ENCODE results near the gene CDC42. TPM values are rescaled to one million over a fixed set of nuclear protein-coding genes. Genes with fewer than 3 reads are reported as not detected.
"Not testable (repeated sequence)": the region's sequence is repeated elsewhere in the genome, so short reads cannot be mapped to it uniquely, and the experiment has no call there.

Gene CDC42
- polyA plus RNA-seq, 1 donor: 262 TPM

DNA sequence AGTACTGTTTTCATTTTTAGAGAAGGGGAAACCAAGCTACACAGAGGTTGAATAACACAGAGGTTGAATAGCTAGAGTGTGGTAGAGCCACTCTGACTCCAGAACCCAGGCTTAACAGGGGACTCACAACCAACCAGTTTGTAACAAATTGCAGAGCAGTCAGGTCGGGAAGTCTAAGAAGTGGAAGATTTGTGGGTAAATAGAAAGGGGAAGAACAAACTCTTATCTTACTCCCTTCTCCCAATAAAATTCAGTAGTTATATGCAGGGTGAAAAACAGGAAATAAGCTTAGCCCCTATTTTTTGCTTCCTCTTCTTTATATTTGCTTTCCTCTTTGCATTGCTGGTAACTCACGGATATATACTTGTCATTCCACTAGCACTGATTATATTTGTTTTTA lies 23.2 kb downstream of the CDC42 start:
- H3K27ac ChIP-seq (ENCODE audit: low read length): no peak overlapping the region
- peaks cover 11% of the 10 kb centered on the region for H3K36me3 ChIP-seq (ENCODE audit: control insufficient read depth, insufficient read depth, low read length)
- no peaks in the 10 kb centered on the region for H3K27me3 ChIP-seq (ENCODE audit: control insufficient read depth, insufficient read depth, low read length)
- H3K4me3 ChIP-seq (ENCODE audit: low read length): no peak overlapping the region
- no peaks in the 10 kb centered on the region for H3K9me3 ChIP-seq (ENCODE audit: control insufficient read depth, low read depth, low read length)
- no CpG with 5 or more reads among the region's 2 CpGs for WGBS (ENCODE audit: insufficient coverage, low lambda C conversion rate)
- H3K4me1 ChIP-seq (ENCODE audit: control insufficient read depth, insufficient read depth, low read length): peaks cover 6% of the 10 kb centered on the region
- DNase-seq: no peak

DNA sequence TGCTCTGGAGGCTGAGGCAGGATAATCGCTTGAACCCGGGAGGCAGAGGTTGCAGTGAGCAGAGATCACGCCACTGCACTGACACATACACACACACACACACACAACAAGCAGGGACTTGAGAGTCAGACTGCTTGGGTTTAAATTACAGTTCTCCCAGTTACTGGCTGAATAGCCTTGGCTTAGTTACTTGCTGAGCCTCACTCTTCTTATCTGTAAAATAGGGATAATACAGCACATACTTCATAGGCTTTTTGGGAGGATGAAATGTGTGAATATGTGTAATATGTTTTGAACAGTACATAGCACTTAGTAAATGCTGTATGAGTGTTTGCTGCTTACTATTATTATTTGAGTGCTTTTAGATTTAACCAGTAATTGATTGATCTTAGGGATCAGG lies 23.8 kb downstream of the CDC42 start:
- no CpG with 5 or more reads among the region's 3 CpGs for WGBS (ENCODE audit: insufficient coverage, low lambda C conversion rate)
- H3K27ac ChIP-seq (ENCODE audit: low read length): no peak overlapping the region

DNA sequence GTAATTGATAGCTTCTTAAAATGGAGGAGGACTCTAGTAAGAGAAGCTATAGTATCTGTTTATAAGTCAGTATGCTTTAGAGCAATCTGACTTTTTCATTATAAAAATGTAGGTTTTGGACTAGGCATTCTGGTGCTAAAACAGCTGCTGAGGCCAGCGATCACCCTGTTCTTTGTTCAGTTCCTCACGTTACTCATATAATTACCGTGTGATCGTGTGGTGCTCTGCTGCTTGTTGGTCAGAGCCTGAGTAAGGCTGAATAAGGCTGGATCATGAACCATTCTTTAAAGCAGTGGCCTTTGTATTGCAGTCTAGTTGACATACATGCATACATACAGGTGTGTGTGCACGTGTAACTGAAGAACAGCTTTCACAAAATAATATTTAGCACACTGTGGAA lies 25.2 kb downstream of the CDC42 start:
- Histone ChIP-seq H3K27ac (ENCODE audit: low read length) (no peak overlapping the region), H3K4me3 (ENCODE audit: low read length) (no peak overlapping the region), H3K4me1 (ENCODE audit: control insufficient read depth, insufficient read depth, low read length) (peaks cover 6% of the 10 kb centered on the region), H3K27me3 (ENCODE audit: control insufficient read depth, insufficient read depth, low read length) (no peaks in the 10 kb centered on the region), H3K9me3 (ENCODE audit: control insufficient read depth, low read depth, low read length) (no peaks in the 10 kb centered on the region), H3K36me3 (ENCODE audit: control insufficient read depth, insufficient read depth, low read length) (peaks cover 22% of the 10 kb centered on the region)
- WGBS (ENCODE audit: insufficient coverage, low lambda C conversion rate): 57% methylated on average over 1 of the region's 5 CpGs
- no peak for DNase-seq

More for the DNA sequence above, 23.8 kb downstream of the CDC42 start:
- H3K36me3 ChIP-seq (ENCODE audit: control insufficient read depth, insufficient read depth, low read length): peaks cover 12% of the 10 kb centered on the region
- H3K27me3 ChIP-seq (ENCODE audit: control insufficient read depth, insufficient read depth, low read length): no peaks in the 10 kb centered on the region
- no peak overlapping the region for H3K4me3 ChIP-seq (ENCODE audit: low read length)
- no peak for DNase-seq
- H3K9me3 ChIP-seq (ENCODE audit: control insufficient read depth, low read depth, low read length): no peaks in the 10 kb centered on the region
- H3K4me1 ChIP-seq (ENCODE audit: control insufficient read depth, insufficient read depth, low read length): peaks cover 6% of the 10 kb centered on the region

DNA sequence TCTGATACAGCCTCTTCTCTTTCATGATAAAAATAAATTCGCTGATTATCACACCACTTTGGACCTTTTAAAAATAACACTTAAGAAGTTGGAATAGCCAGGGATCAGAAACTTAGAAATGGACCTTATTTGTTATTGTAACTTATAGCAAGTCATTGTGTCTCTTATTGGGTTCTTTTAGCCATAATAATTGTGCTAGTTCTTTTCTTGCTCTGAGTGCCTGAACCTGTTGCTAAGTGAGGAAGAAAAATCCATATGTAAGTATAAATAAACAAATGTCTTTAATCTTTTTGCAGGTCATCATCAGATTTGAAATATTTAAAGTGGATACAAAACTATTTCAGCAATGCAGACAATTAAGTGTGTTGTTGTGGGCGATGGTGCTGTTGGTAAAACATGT lies 25.6 kb downstream of the CDC42 start:
- Histone ChIP-seq H3K27ac (ENCODE audit: low read length) (no peak overlapping the region), H3K9me3 (ENCODE audit: control insufficient read depth, low read depth, low read length) (no peaks in the 10 kb centered on the region), H3K27me3 (ENCODE audit: control insufficient read depth, insufficient read depth, low read length) (no peaks in the 10 kb centered on the region), H3K4me1 (ENCODE audit: control insufficient read depth, insufficient read depth, low read length) (peaks cover 6% of the 10 kb centered on the region), H3K4me3 (ENCODE audit: low read length) (no peak overlapping the region), H3K36me3 (ENCODE audit: control insufficient read depth, insufficient read depth, low read length) (peaks cover 22% of the 10 kb centered on the region)
- no peak for DNase-seq
- 86% methylated on average over 1 of the region's 2 CpGs for WGBS (ENCODE audit: insufficient coverage, low lambda C conversion rate)

DNA sequence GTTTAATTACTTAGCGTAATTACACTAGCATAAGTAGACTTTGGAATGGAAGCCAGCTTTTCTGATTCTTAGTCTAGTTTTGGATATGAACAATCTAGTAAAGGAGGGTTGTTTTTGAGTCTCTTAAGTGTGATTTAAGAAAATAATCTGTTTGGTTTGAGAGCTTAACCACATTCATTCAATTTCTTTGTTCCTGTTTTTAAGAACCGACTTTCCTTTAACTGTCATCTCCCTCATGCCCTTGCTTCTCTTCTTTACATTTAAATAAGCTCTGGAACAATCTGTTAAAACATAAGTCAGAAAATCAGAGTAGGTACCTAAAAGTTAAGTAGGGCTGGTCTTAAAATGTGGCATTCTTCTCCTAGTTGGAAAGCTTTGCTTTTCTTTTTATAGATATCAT lies 27.7 kb downstream of the CDC42 start:
- H3K9me3 ChIP-seq (ENCODE audit: control insufficient read depth, low read depth, low read length): no peaks in the 10 kb centered on the region
- peaks cover 22% of the 10 kb centered on the region for H3K36me3 ChIP-seq (ENCODE audit: control insufficient read depth, insufficient read depth, low read length)
- no peak overlapping the region for H3K27ac ChIP-seq (ENCODE audit: low read length)
- DNase-seq: no peak
- no peak overlapping the region for H3K4me3 ChIP-seq (ENCODE audit: low read length)
- H3K4me1 ChIP-seq (ENCODE audit: control insufficient read depth, insufficient read depth, low read length): peaks cover 6% of the 10 kb centered on the region
- H3K27me3 ChIP-seq (ENCODE audit: control insufficient read depth, insufficient read depth, low read length): no peaks in the 10 kb centered on the region
- WGBS (ENCODE audit: insufficient coverage, low lambda C conversion rate): 86% methylated on average over 1 of the region's 2 CpGs

DNA sequence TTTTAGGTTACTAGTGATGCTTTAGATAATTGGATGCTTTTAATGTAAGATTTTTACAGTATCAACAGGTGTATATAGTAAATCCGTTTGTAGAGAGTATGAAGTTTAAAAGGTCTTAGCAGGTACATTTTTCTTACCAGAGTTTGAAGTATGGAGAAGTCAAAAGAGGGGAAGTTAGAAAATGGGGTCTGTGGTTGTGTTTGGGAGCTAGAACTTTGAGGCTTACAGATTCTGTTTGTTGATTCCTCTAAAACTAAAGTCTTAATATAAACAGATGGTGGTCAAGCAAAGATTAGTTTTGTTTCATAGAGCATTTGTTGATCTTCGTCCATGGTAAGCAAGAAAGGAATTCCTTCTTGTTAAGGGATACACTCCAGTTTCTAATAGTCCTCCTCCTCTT lies 35.8 kb downstream of the CDC42 start:
- Histone ChIP-seq H3K4me1 (ENCODE audit: control insufficient read depth, insufficient read depth, low read length) (no peaks in the 10 kb centered on the region), H3K9me3 (ENCODE audit: control insufficient read depth, low read depth, low read length) (no peaks in the 10 kb centered on the region), H3K36me3 (ENCODE audit: control insufficient read depth, insufficient read depth, low read length) (peaks cover 37% of the 10 kb centered on the region), H3K27me3 (ENCODE audit: control insufficient read depth, insufficient read depth, low read length) (no peaks in the 10 kb centered on the region), H3K4me3 (ENCODE audit: low read length) (no peak overlapping the region), H3K27ac (ENCODE audit: low read length) (no peak overlapping the region)
- WGBS (ENCODE audit: insufficient coverage, low lambda C conversion rate): 83% methylated on average over 2 of the region's 2 CpGs
- DNase-seq: no peak

DNA sequence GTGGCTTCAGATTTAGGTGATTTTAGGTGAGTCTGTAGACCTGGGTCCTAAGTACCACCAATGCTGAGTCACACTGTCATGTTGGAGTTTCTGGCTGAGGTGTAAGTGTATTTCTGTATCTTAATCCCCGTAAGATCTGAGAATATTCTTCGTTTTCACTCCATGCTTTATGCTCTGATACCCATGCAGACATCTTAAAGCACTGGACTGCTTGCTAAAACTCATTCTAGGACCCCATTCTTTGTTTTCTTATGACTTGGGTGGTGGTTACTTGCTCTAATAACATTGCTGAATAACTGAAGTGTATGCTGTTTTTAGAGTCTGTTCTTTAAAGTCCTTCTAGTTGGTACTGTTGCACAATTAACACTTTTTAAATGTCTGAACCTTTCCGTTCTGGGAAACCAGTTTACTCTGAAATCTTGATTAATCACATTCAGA lies 36.6 kb downstream of the CDC42 start:
- no peak for DNase-seq
- Histone ChIP-seq H3K4me3 (ENCODE audit: low read length) (no peak overlapping the region), H3K4me1 (ENCODE audit: control insufficient read depth, insufficient read depth, low read length) (no peaks in the 10 kb centered on the region), H3K9me3 (ENCODE audit: control insufficient read depth, low read depth, low read length) (no peaks in the 10 kb centered on the region), H3K27me3 (ENCODE audit: control insufficient read depth, insufficient read depth, low read length) (no peaks in the 10 kb centered on the region), H3K36me3 (ENCODE audit: control insufficient read depth, insufficient read depth, low read length) (peaks cover 43% of the 10 kb centered on the region), H3K27ac (ENCODE audit: low read length) (no peak overlapping the region)
- no CpG with 5 or more reads among the region's 3 CpGs for WGBS (ENCODE audit: insufficient coverage, low lambda C conversion rate)

DNA sequence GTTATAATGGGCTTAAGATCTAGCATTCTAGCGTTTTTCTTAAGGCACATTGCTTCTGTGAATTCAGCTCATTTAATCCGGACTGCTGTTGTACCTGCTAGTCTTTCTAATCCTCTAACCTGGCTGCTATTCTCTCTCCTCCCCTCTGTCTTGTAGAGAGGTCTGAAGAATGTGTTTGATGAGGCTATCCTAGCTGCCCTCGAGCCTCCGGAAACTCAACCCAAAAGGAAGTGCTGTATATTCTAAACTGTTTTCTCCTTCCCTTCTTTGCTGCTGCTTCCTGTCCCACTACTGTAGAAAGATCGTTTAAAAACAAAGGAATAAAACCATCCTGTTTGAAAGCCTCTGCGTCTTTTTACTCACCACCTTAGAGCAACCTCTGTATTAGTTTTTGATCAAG lies 37.3 kb downstream of the CDC42 start:
- Histone ChIP-seq H3K36me3 (ENCODE audit: control insufficient read depth, insufficient read depth, low read length) (peaks cover 47% of the 10 kb centered on the region), H3K27me3 (ENCODE audit: control insufficient read depth, insufficient read depth, low read length) (no peaks in the 10 kb centered on the region), H3K4me1 (ENCODE audit: control insufficient read depth, insufficient read depth, low read length) (no peaks in the 10 kb centered on the region), H3K27ac (ENCODE audit: low read length) (no peak overlapping the region), H3K4me3 (ENCODE audit: low read length) (no peak overlapping the region), H3K9me3 (ENCODE audit: control insufficient read depth, low read depth, low read length) (no peaks in the 10 kb centered on the region)
- 40% methylated on average over 2 of the region's 6 CpGs for WGBS (ENCODE audit: insufficient coverage, low lambda C conversion rate)
- no peak for DNase-seq

DNA sequence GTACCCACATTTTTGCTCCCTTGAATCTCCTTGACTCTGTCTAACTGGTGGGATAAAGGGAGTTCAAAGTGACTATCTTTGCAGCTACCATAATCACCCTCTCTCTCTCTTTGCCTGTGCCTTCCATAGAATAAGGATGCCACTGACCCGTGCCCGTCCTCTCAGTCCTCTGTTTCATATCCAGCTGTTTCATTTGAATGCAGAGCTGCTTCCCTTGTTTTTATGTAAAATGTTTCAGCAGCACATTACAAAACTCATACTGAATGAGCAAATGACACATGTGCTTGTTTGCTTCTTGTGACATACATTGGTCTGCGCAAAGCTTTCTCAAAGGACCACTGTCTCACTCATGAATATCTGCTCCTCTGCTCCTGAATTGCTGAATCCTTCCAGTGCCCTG lies 38.4 kb downstream of the CDC42 start:
- Histone ChIP-seq H3K4me3 (ENCODE audit: low read length) (no peak overlapping the region), H3K4me1 (ENCODE audit: control insufficient read depth, insufficient read depth, low read length) (no peaks in the 10 kb centered on the region), H3K27me3 (ENCODE audit: control insufficient read depth, insufficient read depth, low read length) (no peaks in the 10 kb centered on the region), H3K27ac (ENCODE audit: low read length) (no peak overlapping the region), H3K36me3 (ENCODE audit: control insufficient read depth, insufficient read depth, low read length) (peaks cover 50% of the 10 kb centered on the region), H3K9me3 (ENCODE audit: control insufficient read depth, low read depth, low read length) (no peaks in the 10 kb centered on the region)
- no CpG with 5 or more reads among the region's 3 CpGs for WGBS (ENCODE audit: insufficient coverage, low lambda C conversion rate)
- DNase-seq: no peak

DNA sequence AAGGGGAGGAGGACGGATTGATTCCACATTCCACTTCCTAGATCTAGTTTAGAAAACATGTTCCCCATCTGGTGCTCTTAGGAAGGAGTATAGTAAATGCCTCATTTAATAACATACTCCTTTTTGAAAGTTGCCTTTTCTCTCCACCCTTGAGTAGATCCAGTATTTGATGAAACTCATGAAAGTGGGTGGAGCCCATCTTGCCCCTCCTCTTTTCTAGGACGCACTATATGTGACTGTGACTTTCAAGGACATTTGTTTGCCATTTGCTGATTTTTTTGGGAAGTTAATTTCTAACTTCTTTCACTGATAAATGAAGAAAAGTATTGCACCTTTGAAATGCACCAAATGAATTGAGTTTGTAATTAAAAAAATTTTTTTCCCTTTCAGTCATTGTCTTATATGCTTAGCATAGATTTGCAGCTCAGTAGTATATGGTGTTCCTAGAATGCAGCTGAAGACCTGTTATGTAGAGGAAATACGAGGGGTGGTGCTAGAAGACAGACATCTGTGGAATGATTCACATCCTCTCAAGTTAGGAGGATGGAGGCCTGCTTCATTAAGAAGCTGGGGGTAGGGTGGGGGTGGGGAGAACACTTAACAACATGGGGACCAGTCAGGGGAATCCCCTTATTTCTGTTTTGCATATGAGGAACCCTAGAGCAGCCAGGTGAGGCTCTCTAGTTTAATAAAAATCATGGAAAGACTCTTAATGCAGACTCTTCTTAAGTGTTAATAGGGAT lies 39.7 kb downstream of the CDC42 start:
- WGBS (ENCODE audit: insufficient coverage, low lambda C conversion rate): no CpG with 5 or more reads among the region's 3 CpGs
- not testable (repeated sequence) for H3K4me1 ChIP-seq (ENCODE audit: control insufficient read depth, insufficient read depth, low read length); DNase-seq

DNA sequence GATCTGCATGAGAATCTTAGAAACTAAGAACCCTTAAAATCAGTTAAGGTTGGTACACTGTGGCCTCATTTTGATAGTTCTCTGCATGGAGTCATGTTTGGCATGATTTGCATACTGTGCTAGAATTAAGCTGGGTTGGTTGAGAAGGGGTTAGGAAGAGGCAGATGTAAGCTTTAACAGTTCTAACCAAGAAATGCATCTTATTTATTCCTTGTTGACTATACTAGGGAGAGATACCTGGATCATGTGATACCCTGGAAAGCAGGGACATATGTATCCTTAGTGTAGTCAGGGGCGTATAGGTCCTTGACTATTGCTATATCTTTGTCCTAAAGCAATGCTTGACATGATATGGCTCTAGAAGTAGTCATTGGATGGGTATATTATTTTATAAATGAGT lies 41.0 kb downstream of the CDC42 start:
- Histone ChIP-seq H3K27me3 (ENCODE audit: control insufficient read depth, insufficient read depth, low read length) (no peaks in the 10 kb centered on the region), H3K4me1 (ENCODE audit: control insufficient read depth, insufficient read depth, low read length) (no peaks in the 10 kb centered on the region), H3K36me3 (ENCODE audit: control insufficient read depth, insufficient read depth, low read length) (peaks cover 60% of the 10 kb centered on the region), H3K4me3 (ENCODE audit: low read length) (no peak overlapping the region), H3K9me3 (ENCODE audit: control insufficient read depth, low read depth, low read length) (no peaks in the 10 kb centered on the region), H3K27ac (ENCODE audit: low read length) (no peak overlapping the region)
- DNase-seq: no peak
- no CpG with 5 or more reads among the region's 1 CpG for WGBS (ENCODE audit: insufficient coverage, low lambda C conversion rate)

More for the DNA sequence above, 39.7 kb downstream of the CDC42 start:
- H3K4me3 ChIP-seq (ENCODE audit: low read length); H3K27ac ChIP-seq (ENCODE audit: low read length); H3K27me3 ChIP-seq (ENCODE audit: control insufficient read depth, insufficient read depth, low read length); H3K9me3 ChIP-seq (ENCODE audit: control insufficient read depth, low read depth, low read length): not testable (repeated sequence)
- peaks cover 58% of the 10 kb centered on the region for H3K36me3 ChIP-seq (ENCODE audit: control insufficient read depth, insufficient read depth, low read length)

Data from large intestine (tissue), 3 donors.